HFFc6 (cell line): ENCODE measurements around the gene ACVR1. TPM values are rescaled to one million over a fixed set of nuclear protein-coding genes. Genes with fewer than 3 reads are reported as not detected.
A peak's percentile ranks its signal among the peaks of the same experiment; 100 is the strongest.
"Not testable (repeated sequence)": the region's sequence is repeated elsewhere in the genome, so short reads cannot be mapped to it uniquely, and the experiment has no call there.

ENCODE experiments used
- DNase-seq: peaks from one replicate; pipeline ENCODE4 v3.0.0-alpha.2; 2018
- H3K27ac Mint-ChIP-seq: 2 replicates; pipeline ENCODE4 v1.8.0; 2020; ENCODE audit warnings: mild to moderate bottlenecking, mixed read lengths
- H3K27me3 Mint-ChIP-seq: 2 replicates; pipeline ENCODE4 v1.8.0; 2021; ENCODE audit warnings: mild to moderate bottlenecking, moderate library complexity, mixed read lengths; ENCODE audit not compliant: insufficient read depth
- H3K36me3 Mint-ChIP-seq: 2 replicates; pipeline ENCODE4 v1.8.0; 2021; ENCODE audit warnings: low read depth, mixed read lengths
- H3K4me1 Mint-ChIP-seq: 2 replicates; pipeline ENCODE4 v1.8.0; 2020; ENCODE audit warnings: low read depth, mixed read lengths
- H3K4me3 Mint-ChIP-seq: 2 replicates; pipeline ENCODE4 v1.8.0; 2020; ENCODE audit warnings: mild to moderate bottlenecking, moderate library complexity, mixed read lengths
- H3K9me3 Mint-ChIP-seq: 2 replicates; pipeline ENCODE4 v1.8.0; 2020; ENCODE audit warnings: mild to moderate bottlenecking, mixed read lengths
- CTCF ChIP-seq: fragments of 200-600 bp; sonication (generic); IDR thresholded peaks from 2 replicates; pipeline ENCODE4 v1.5.0; 2021; ENCODE audit warnings: antibody characterized with exemption, mild to moderate bottlenecking
- total RNA-seq, 6 experiments: library from RNA; stranded (reverse); fragmentation: NEBNext Ultra II Directional; extraction: Animal tissue kit (Norgen Biotek cat#: 25700); gene quantifications; 2 replicates in 1 of 6; 3 replicates in 5 of 6; pipeline ENCODE4 v1.2.3, GENCODE V29; 2021

Gene ACVR1
- total RNA-seq, 6 experiments from 2014 or later, result 37.5 to 48.4 (median 43.1) TPM

GRCh38 chr2:157722580-157723234 lies 153.4 kb downstream of the ACVR1 start:
- Mint-ChIP-seq H3K4me1 (peaks cover 26% of the 10 kb centered on the region), H3K36me3 (peaks cover 54% of the 10 kb centered on the region), H3K4me3 (no peak overlapping the region), H3K9me3 (peaks cover 28% of the 10 kb centered on the region), H3K27ac (no peak overlapping the region; the same call in 1 of the 2 replicates), H3K27me3 (no peaks in the 10 kb centered on the region)
- DNase-seq, result peak; percentile 31
- TF ChIP-seq CTCF, result no peak

GRCh38 chr2:157720504-157720903 lies 155.6 kb downstream of the ACVR1 start:
- H3K9me3 Mint-ChIP-seq, result peaks cover 28% of the 10 kb centered on the region
- H3K4me3 Mint-ChIP-seq, result no peak overlapping the region

GRCh38 chr2:157704653-157705052 lies 171.5 kb downstream of the ACVR1 start:
- not testable (repeated sequence) for H3K4me3 Mint-ChIP-seq, H3K27ac Mint-ChIP-seq, DNase-seq, H3K9me3 Mint-ChIP-seq, H3K4me1 Mint-ChIP-seq, H3K27me3 Mint-ChIP-seq
- H3K36me3 Mint-ChIP-seq, result peaks cover 60% of the 10 kb centered on the region

More at GRCh38 chr2:157720504-157720903, 155.6 kb downstream of the ACVR1 start:
- H3K27ac Mint-ChIP-seq, result no peak overlapping the region
- no peaks in the 10 kb centered on the region for H3K27me3 Mint-ChIP-seq
- H3K4me1 Mint-ChIP-seq, result peaks cover 13% of the 10 kb centered on the region
- DNase-seq, result no peak
- H3K36me3 Mint-ChIP-seq, result peaks cover 59% of the 10 kb centered on the region
- no peak for TF ChIP-seq CTCF

GRCh38 chr2:157704148-157704547 lies 172.0 kb downstream of the ACVR1 start:
- H3K9me3 Mint-ChIP-seq, H3K4me1 Mint-ChIP-seq, H3K27ac Mint-ChIP-seq, H3K27me3 Mint-ChIP-seq, H3K4me3 Mint-ChIP-seq, DNase-seq: not testable (repeated sequence)
- H3K36me3 Mint-ChIP-seq, result peaks cover 55% of the 10 kb centered on the region

- TF ChIP-seq CTCF, result no peak
- H3K4me3 Mint-ChIP-seq, result no peak overlapping the region
- no peak overlapping the region for H3K27ac Mint-ChIP-seq
- H3K27me3 Mint-ChIP-seq, result no peaks in the 10 kb centered on the region
- H3K9me3 Mint-ChIP-seq, result peaks cover 3% of the 10 kb centered on the region; the same call in 1 of the 2 replicates
- DNase-seq, result no peak
- H3K36me3 Mint-ChIP-seq, result peaks cover 36% of the 10 kb centered on the region
- peaks cover 23% of the 10 kb centered on the region for H3K4me1 Mint-ChIP-seq
These were observed 176.3 kb downstream of the ACVR1 start for GRCh38 chr2:157699806-157700205.

GRCh38 chr2:157699009-157699408 lies 177.1 kb downstream of the ACVR1 start:
- Mint-ChIP-seq H3K4me3 (no peak overlapping the region), H3K4me1 (peaks cover 24% of the 10 kb centered on the region), H3K27ac (no peak overlapping the region), H3K27me3 (no peaks in the 10 kb centered on the region), H3K9me3 (peaks cover 3% of the 10 kb centered on the region; the same call in 1 of the 2 replicates), H3K36me3 (peaks cover 38% of the 10 kb centered on the region)
- DNase-seq, result no peak
- TF ChIP-seq CTCF, result no peak
